ENCODE measurements around the gene SPRN.

- TF ChIP-seq CTCF (conservative IDR thresholded peaks at IDR 0.05) = no peak
- TF ChIP-seq EZH2 (IDR thresholded peaks at IDR 0.05; ENCODE audit: low read depth) = no peak
Observed at GRCh38 chr10:133412381-133412711, 12.1 kb downstream of the SPRN start.

Data from PC-9 (cell line).